H9 (cell line): ENCODE measurements around the gene ZNF839. TPM values are rescaled to one million over a fixed set of nuclear protein-coding genes. Genes with fewer than 3 reads are reported as not detected.

ENCODE experiments used
- DNase-seq: peaks from one replicate; pipeline ENCODE4 v3.0.0-alpha.2; 2017
- H2AFZ ChIP-seq: one replicate; pipeline ENCODE4 v1.6.1; 2013; ENCODE audit warnings: mild to moderate bottlenecking, low read length, control low read depth, moderate library complexity
- H2AK5ac ChIP-seq: 2 replicates; pipeline ENCODE4 v1.6.1; 2013; ENCODE audit warnings: low read length, control low read depth, mixed read lengths; ENCODE audit not compliant: insufficient read length
- H2BK120ac ChIP-seq: one replicate; pipeline ENCODE4 v1.6.1; 2013; ENCODE audit warnings: low read depth, mild to moderate bottlenecking, low read length, control low read depth, inconsistent platforms; ENCODE audit not compliant: poor library complexity, severe bottlenecking
- H2BK12ac ChIP-seq: 2 replicates; pipeline ENCODE4 v1.6.1; 2013; ENCODE audit warnings: low read length, control low read depth, mixed read lengths, low read depth; ENCODE audit not compliant: insufficient read length
- H2BK15ac ChIP-seq: 2 replicates; pipeline ENCODE4 v1.6.1; 2013; ENCODE audit warnings: low read depth, low read length, control low read depth
- H2BK20ac ChIP-seq: one replicate; pipeline ENCODE4 v1.6.1; 2013; ENCODE audit warnings: low read depth, mild to moderate bottlenecking, low read length, control low read depth, inconsistent platforms; ENCODE audit not compliant: poor library complexity, severe bottlenecking
- H2BK5ac ChIP-seq: 2 replicates; pipeline ENCODE4 v1.6.1; 2013; ENCODE audit warnings: low read length, control low read depth, mixed read lengths; ENCODE audit not compliant: insufficient read length
- H3K14ac ChIP-seq: 2 replicates; pipeline ENCODE4 v1.6.1; 2013; ENCODE audit warnings: low read length, control low read depth; ENCODE audit not compliant: insufficient read depth
- H3K18ac ChIP-seq: 2 replicates; pipeline ENCODE4 v1.6.1; 2013; ENCODE audit warnings: low read depth, mild to moderate bottlenecking, mixed read lengths, low read length, control low read depth; ENCODE audit not compliant: insufficient read length
- H3K23ac ChIP-seq: 2 replicates; pipeline ENCODE4 v1.6.1; 2013; ENCODE audit warnings: low read length, control low read depth, mixed read lengths, low read depth; ENCODE audit not compliant: insufficient read length
- H3K23me2 ChIP-seq: 2 replicates; pipeline ENCODE4 v1.6.1; 2013; ENCODE audit warnings: low read depth, mild to moderate bottlenecking, mixed read lengths, low read length, control low read depth; ENCODE audit not compliant: insufficient read length, poor library complexity, severe bottlenecking
- H3K27ac ChIP-seq: 2 replicates; pipeline ENCODE4 v1.5.1; 2013; ENCODE audit warnings: low read length, control low read depth, mixed read lengths, low read depth; ENCODE audit not compliant: insufficient read length
- H3K27me3 ChIP-seq: 2 replicates; pipeline ENCODE4 v1.6.1; 2013; ENCODE audit warnings: low read length, control low read depth, inconsistent platforms; ENCODE audit not compliant: insufficient read depth
- H3K4ac ChIP-seq: 2 replicates; pipeline ENCODE4 v1.6.1; 2013; ENCODE audit warnings: low read depth, mild to moderate bottlenecking, control low read depth, inconsistent platforms, low read length, moderate library complexity
- H3K4me1 ChIP-seq: 2 replicates; pipeline ENCODE4 v1.6.1; 2013; ENCODE audit warnings: low read length, control low read depth, inconsistent platforms; ENCODE audit not compliant: insufficient read depth
- H3K4me2 ChIP-seq: 2 replicates; pipeline ENCODE4 v1.6.1; 2013; ENCODE audit warnings: low read length, control low read depth, mixed read lengths; ENCODE audit not compliant: insufficient read length, insufficient read depth
- H3K56ac ChIP-seq: 2 replicates; pipeline ENCODE4 v1.6.1; 2013; ENCODE audit warnings: low read depth, mild to moderate bottlenecking, mixed read lengths, low read length, control low read depth; ENCODE audit not compliant: insufficient read length
- H3K79me1 ChIP-seq: 2 replicates; pipeline ENCODE4 v1.6.1; 2013; ENCODE audit warnings: low read depth, mild to moderate bottlenecking, moderate library complexity, low read length, control low read depth, inconsistent platforms; ENCODE audit not compliant: insufficient read depth, poor library complexity, severe bottlenecking
- H3K79me2 ChIP-seq: 2 replicates; pipeline ENCODE4 v1.6.1; 2013; ENCODE audit warnings: low read length, control low read depth, inconsistent platforms; ENCODE audit not compliant: insufficient read depth
- H3K9ac ChIP-seq: 2 replicates; pipeline ENCODE4 v1.6.1; 2013; ENCODE audit warnings: low read length, control low read depth, mixed read lengths; ENCODE audit not compliant: insufficient read length; ENCODE audit errors: extremely low read depth
- H3K9me3 ChIP-seq: one replicate; pipeline ENCODE4 v1.6.1; 2013; ENCODE audit warnings: low read depth, low read length, inconsistent platforms; ENCODE audit not compliant: control insufficient read depth
- H3T11ph ChIP-seq: one replicate; pipeline ENCODE4 v1.6.1; 2013; ENCODE audit warnings: mild to moderate bottlenecking, low read length, control low read depth, inconsistent platforms
- H4K20me1 ChIP-seq: one replicate; pipeline ENCODE4 v1.6.1; 2013; ENCODE audit not compliant: control insufficient read depth, insufficient read length, insufficient read depth
- H4K5ac ChIP-seq: 2 replicates; pipeline ENCODE4 v1.6.1; 2013; ENCODE audit warnings: low read depth, mild to moderate bottlenecking, mixed read lengths, low read length, control low read depth; ENCODE audit not compliant: insufficient read length
- H4K8ac ChIP-seq: replicated peaks from 2 replicates; pipeline ENCODE4 v1.6.1; 2013; ENCODE audit warnings: low read length, control low read depth, mixed read lengths, low read depth; ENCODE audit not compliant: insufficient read length
- H4K91ac ChIP-seq: 2 replicates; pipeline ENCODE4 v1.6.1; 2013; ENCODE audit warnings: low read depth, mild to moderate bottlenecking, moderate library complexity, mixed read lengths, low read length, control low read depth; ENCODE audit not compliant: insufficient read length
- H3K27ac Mint-ChIP-seq, 3 experiments: 2 replicates in 2 of 3; 3 replicates in 1 of 3; pipeline ENCODE4 v1.8.0; 2020 to 2021; ENCODE audit warnings: mixed read lengths in 3 of 3, mild to moderate bottlenecking in 1 of 3, moderate library complexity in 1 of 3
- H3K27me3 Mint-ChIP-seq: 2 replicates; pipeline ENCODE4 v1.8.0; 2021; ENCODE audit warnings: low read depth, mild to moderate bottlenecking, moderate library complexity, mixed read lengths
- H3K36me3 Mint-ChIP-seq, 3 experiments: 2 replicates in 2 of 3; 3 replicates in 1 of 3; pipeline ENCODE4 v1.8.0; 2020 to 2021; ENCODE audit warnings: low read depth in 3 of 3, mixed read lengths in 3 of 3; ENCODE audit not compliant: insufficient read depth in 1 of 3
- H3K4me1 Mint-ChIP-seq, 2 experiments: 2 replicates each; pipeline ENCODE4 v1.8.0; 2020; ENCODE audit warnings: mixed read lengths in 2 of 2
- H3K4me3 Mint-ChIP-seq, 2 experiments: 2 replicates in 1 of 2; 3 replicates in 1 of 2; pipeline ENCODE4 v1.8.0; 2020 to 2021; ENCODE audit warnings: mild to moderate bottlenecking in 2 of 2, mixed read lengths in 2 of 2, moderate library complexity in 1 of 2
- H3K9me3 Mint-ChIP-seq, 2 experiments: 2 replicates in 1 of 2; 3 replicates in 1 of 2; pipeline ENCODE4 v1.8.0; 2020; ENCODE audit warnings: mild to moderate bottlenecking in 2 of 2, mixed read lengths in 2 of 2, moderate library complexity in 1 of 2
- CTCF ChIP-seq: fragments of 200-600 bp; sonication (generic); conservative IDR thresholded peaks from 3 replicates; pipeline ENCODE4 v1.8.0; 2021; ENCODE audit warnings: antibody characterized with exemption, mild to moderate bottlenecking
- WGBS: extraction: QIAGEN DNeasy Blood & Tissue Kit; methylation state at CpG from one replicate; pipeline ENCODE4 v1.1.7; 2013; ENCODE audit warnings: missing lambda C conversion rate, low lambda C conversion rate, mixed read lengths; ENCODE audit not compliant: insufficient read length; ENCODE audit errors: extremely low coverage; 5-methylcytosine and 5-hydroxymethylcytosine counted together
- total RNA-seq: library from RNA; stranded (reverse); gene quantifications from 2 replicates; pipeline ENCODE4 v1.2.1, GENCODE V29; 2021

ZNF839 gene
- total RNA-seq, 1 experiment from 2014 or later = 9.4 TPM

DNA sequence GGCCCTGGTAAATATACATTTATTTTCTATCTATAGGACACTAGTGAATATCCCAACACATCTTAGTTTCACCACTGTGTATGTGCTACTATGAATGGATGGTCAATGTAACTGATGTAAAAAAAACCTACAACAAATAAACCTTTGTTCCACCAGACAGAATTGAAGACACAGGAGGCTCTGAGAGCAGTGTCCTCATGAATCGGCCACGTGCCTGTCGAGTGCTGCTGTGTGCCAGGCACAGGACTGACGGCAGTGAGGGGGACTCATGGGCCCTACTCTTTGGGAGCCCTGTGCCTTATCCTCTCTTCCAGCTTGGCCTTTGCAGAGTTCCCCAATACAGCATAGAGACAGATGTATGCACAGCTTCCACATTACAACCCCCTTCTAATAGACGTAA, 24.9 kb downstream of the ZNF839 start:
- no peak overlapping the region for H2BK120ac ChIP-seq
- H2BK5ac ChIP-seq = no peak overlapping the region
- no peak overlapping the region for H2AK5ac ChIP-seq
- H3K79me2 ChIP-seq = no peaks in the 10 kb centered on the region
- no peak overlapping the region for H3K9ac ChIP-seq
- Mint-ChIP-seq H3K36me3 (peaks cover 18 to 57% (median 41%) of the 10 kb centered on the region in 3 experiments; a peak in 6 of 7 replicates), H3K4me3 (no peak overlapping the region), H3K4me1 (no peaks in the 10 kb centered on the region), H3K27ac (peak overlapping the region in 1 of 3 experiments; percentile 34; a peak in 1 of 7 replicates), H3K9me3 (no peaks in the 10 kb centered on the region), H3K27me3 (no peaks in the 10 kb centered on the region)
- H2BK12ac ChIP-seq = no peak overlapping the region
- H2BK15ac ChIP-seq = no peak overlapping the region
- no peak overlapping the region for H3K23ac ChIP-seq
- no peak overlapping the region for H3K18ac ChIP-seq
- no peak for TF ChIP-seq CTCF
- H4K5ac ChIP-seq = no peak overlapping the region
- H3K56ac ChIP-seq = no peak overlapping the region
- DNase-seq = no peak
- no peak overlapping the region for H3K4me2 ChIP-seq
- no peaks in the 10 kb centered on the region for H3K79me1 ChIP-seq
- H4K91ac ChIP-seq = no peak overlapping the region
- H4K8ac ChIP-seq = no peak overlapping the region
- no peak overlapping the region for H3K27ac ChIP-seq
- no peak overlapping the region for H3T11ph ChIP-seq
- no peaks in the 10 kb centered on the region for H3K9me3 ChIP-seq
- H2BK20ac ChIP-seq = no peak overlapping the region
- no peaks in the 10 kb centered on the region for H4K20me1 ChIP-seq
- no peak overlapping the region for H2AFZ ChIP-seq
- no peak overlapping the region for H3K14ac ChIP-seq
- H3K4me1 ChIP-seq = no peaks in the 10 kb centered on the region
- no peaks in the 10 kb centered on the region for H3K27me3 ChIP-seq
- no CpG with 5 or more reads among the region's 5 CpGs for WGBS
- H3K4ac ChIP-seq = no peak overlapping the region
- no peaks in the 10 kb centered on the region for H3K23me2 ChIP-seq
